GM21526 (cell line): Measurements from ENCODE around the gene PCNX1.
"Not testable (repeated sequence)": the region's sequence is repeated elsewhere in the genome, so short reads cannot be mapped to it uniquely, and the experiment has no call there.

Experiments used
- ATAC-seq: cut with Tn5 transposase; IDR thresholded peaks from one replicate; pipeline ENCODE4 v1.9.1; 2021; ENCODE audit warnings: moderate library complexity; ENCODE audit not compliant: unreplicated experiment, low FRiP score

PCNX1 gene

GRCh38 chr14:71116568-71117122 is 209.4 kb downstream of the PCNX1 start:
- ATAC-seq = no peak

DNA sequence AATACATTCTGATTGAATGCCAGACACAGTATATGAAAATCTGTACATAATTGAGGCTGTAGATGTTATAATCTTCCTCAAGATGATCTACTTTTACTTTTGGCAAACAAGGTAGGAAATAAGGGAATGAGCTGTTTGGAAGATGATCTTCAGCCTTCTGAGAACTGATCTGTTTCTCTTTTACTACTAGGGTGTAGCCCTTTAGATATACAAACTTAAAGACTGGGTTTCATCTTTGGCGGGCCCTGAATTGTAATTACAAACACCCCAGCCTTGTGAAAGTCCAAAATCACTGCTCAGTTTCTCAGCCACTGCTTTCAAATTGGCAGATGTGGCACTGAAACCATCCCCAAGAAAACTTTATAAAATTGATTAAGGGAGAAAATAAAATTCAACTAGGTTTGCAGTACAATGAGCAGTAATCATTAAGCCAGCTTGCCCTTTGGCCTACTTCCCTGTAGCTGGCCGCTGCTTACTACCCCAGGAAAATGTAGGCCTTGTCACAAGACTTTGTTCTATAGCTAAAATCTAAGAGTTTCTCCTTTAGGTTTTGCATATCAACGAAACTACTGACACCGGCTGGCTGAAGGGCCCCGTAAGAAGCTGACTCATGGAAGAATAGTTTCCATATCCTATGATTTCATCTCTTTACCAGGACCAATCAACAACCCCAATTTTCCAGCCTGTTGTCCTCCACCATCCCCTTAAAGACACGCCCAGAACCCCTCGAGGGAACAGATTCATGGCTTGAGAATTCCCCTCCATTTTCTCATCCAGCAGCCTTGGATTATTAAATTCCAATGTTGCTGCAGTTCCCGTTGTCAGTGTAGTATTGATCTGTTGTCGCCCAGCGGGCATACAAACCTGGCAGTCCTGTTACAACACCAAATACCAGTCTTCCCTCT is 210.8 kb downstream of the PCNX1 start:
- ATAC-seq = no peak

DNA sequence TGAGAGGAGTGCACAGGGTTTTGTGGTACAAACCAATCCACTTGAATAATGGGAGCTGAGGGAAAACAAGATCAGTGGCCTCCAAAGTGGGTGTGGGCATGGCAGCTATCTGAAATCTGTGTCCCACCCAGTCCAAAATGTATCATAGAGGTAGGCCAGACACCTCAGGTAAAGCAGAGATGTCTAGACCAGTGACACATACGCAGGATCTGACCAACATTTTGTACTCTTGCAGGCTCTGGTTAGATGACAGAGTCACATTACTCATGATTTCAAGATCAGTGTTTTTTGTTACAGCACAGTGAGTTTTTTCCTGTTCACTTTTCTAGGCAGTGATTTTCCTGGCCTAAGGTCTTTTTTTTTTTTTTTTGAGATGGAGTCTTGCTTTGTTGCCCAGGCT is 211.8 kb downstream of the PCNX1 start:
- ATAC-seq = no peak

- ATAC-seq = no peak
Observed at GRCh38 chr14:71119832-71120231, 212.6 kb downstream of the PCNX1 start.

GRCh38 chr14:71121001-71121400 is 213.7 kb downstream of the PCNX1 start:
- ATAC-seq = no peak

DNA sequence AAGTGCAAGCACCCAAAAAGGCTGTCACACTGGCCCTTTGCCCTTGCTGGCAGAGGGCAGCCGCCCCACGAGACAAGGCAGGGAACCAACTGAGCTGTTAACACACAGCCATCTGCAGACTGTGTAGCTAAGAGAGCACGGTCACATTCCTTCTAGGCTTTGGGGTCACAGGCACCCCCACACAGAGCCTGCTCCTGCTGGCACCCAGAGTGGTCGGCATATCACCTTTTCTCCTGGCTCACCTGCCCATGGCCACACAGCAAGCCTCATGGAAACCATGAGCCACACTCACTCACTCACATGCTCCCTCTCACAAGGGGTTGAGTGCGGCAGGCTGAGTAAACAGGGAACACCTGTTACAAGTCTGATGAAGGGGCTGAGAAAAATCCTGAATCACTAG is 214.5 kb downstream of the PCNX1 start:
- no peak for ATAC-seq

DNA sequence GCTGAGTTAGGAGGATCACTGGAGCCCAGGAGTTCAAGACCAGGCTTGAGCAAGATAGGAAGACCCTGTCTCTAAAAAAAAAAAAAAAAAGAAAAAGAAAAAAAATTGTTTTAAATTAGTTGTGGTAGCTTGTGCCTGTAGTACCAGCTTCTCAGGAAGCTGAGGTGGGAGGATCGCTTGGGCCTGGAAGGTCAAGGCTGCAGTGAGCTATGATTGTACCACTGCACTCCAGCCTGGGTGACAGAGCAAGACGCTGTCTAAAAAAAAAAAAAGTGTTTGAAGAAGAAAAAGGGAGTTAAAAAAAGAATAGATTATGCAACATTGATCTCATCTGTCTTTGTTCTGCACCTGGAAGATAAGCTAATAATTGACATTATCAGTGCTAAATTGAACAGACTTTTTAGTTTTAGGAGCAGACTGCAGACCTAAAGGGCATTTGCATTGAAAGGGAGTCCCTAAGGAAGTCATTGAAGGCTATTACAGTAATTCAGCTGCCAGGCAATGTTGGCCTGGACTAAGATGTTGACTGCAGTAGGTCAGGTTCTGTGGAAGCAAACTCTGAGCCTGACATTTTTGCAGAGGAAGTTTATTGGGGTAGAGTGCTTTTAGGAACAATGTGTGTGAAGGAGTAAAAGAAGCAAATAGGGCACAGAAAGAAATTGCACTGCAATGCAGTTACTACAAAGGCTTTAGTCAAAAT is 215.8 kb downstream of the PCNX1 start:
- ATAC-seq = no peak

- ATAC-seq = no peak
Observed at GRCh38 chr14:71123579-71124135, 216.4 kb downstream of the PCNX1 start.

- ATAC-seq = not testable (repeated sequence)
Observed at GRCh38 chr14:71129716-71130490, 222.6 kb downstream of the PCNX1 start.

DNA sequence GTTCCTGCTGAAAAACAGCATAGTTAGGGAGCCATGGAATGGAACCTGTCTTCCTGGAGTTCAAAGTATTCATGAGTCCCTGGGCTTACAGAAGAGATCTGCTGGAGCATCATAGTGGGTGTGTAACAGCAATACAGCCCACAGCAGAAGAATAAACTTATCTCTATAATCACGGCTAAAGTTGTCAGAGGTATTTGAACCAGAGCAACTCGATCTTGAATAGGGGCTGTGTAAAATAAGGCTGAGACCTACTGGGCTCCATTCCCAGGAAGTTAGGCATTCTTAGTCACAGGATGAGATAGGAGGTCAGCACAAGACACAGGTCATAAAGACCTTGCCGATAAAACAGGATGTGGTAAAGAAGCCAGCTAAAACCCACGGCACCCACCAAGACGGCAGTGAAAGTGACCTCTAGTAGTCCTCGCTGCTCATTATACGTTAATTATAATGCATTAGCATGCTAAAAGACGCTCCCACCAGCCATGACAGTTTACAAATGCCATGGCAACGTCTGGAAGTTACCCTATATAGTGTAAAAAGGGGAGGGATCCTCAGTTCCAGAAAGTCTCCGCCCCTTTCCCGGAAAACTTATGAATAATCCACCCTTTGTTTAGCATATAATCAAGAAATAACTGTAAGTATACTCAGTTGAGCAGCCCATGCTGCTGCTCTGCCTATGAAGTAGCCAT is 223.4 kb downstream of the PCNX1 start:
- no peak for ATAC-seq

GRCh38 chr14:71133296-71133695 is 226.0 kb downstream of the PCNX1 start:
- ATAC-seq = no peak

- no peak for ATAC-seq
Observed at GRCh38 chr14:71135496-71135895, 228.2 kb downstream of the PCNX1 start.

DNA sequence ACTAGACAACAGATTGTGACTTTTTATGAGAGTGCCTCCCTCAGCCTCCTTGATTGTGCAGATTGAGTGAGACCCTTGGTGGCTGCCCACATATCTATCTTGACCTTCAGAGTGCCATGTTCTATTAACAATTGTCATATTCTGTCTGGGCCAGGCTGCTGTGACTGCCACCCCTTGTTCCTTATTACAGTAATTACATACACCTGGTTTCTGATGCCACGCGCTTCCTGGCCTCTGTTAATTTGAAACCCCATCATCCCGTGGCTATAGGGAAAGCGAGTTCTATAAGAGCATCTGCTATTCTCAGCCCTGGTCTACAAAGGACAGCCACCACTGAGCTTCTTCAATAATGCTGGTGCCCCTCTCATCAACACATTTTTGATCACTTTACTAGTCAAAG is 228.7 kb downstream of the PCNX1 start:
- ATAC-seq = no peak

GRCh38 chr14:71136386-71137060 is 229.3 kb downstream of the PCNX1 start:
- no peak for ATAC-seq

DNA sequence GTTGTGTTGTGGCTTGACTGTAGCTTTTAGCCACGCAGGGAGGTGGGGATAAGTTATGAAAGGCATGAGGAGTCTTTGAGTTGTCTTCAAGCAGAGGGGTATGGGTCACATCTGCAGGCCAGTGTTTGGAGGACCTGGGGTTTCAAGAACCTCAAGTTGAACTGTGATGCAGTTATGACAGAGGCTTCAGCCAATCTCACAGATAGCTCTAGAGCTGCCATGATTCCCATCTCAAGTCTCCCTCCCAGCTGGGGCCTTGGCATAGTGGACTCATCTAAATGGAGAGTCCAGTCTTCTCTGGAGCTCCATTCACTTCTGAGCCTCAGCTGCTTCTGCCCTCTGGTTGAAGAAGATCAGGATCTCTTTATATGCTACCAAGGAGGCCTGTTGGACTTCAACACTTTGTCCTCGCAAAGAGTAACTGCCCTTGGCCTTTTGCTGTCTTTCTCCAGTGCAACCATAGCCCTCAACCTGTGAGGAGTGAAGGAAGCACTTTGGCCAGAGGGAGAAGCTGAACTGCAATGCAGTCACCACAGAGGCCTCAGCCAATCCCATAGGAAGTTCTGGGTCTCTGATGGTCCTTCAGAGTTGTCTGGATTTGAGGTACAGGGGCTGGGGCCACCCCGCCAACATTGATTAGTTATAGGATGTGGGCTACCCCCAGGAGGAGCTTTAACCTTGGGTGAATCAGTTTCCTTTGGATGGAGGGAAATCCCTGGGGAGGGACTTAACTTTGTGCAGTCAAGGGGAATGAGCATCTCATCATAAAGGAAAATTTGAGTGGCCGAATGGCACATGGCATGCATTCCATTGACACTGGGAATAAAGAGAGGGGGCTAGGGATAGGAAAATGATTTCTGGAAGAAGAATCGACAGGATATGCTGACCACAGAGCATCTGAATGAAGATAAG is 230.5 kb downstream of the PCNX1 start:
- ATAC-seq = no peak

DNA sequence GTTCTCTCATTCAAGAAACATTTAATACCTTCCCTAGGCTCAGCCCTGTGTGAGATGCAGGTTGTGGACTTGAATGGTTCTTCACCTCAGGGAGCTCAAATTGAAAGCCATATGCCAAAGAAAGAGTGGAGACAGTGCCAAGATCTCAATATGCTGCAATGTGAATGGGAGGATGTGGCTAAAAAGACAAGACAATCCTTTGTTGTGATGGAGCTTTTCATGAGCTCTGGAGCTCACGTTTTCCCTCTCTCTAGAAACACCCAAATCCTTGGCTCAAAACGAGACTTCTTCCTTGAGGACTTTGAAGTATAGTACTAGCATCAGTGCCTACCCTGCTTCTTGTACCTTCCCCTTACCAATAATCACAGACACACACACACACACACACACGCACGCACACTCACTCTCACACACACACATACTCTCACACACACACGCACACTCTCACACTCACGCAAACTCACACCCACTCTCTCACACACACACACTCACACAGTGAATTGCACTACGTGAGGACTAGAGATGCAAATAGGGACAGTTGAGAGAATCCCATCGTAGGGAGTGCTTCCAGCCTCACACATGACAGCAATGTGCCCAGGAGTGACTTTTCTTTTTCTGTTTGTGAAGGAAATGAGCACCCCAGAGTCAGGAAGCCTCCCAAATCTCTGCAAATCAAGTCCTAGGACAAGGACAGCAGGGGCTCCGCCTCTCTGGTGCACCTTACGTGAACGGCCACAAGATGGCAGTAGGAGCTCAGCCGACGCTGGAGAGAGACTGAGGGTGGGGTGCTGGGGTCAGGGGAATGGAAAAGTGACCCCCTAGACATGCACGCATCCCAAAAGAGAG is 231.4 kb downstream of the PCNX1 start:
- no peak for ATAC-seq

GRCh38 chr14:71139294-71139946 is 232.2 kb downstream of the PCNX1 start:
- ATAC-seq = no peak
